HepG2 (cell line): ENCODE measurements around the gene CDKN1C. TPM values are rescaled to one million over a fixed set of nuclear protein-coding genes. Genes with fewer than 3 reads are reported as not detected.
A peak's percentile ranks its signal among the peaks of the same experiment; 100 is the strongest.

Experiments
- KDM2A ChIP-seq: sonication (generic); formaldehyde crosslinking; IDR thresholded peaks from 2 replicates; pipeline ENCODE4 v1.4.0; 2020; ENCODE audit warnings: low read depth, missing genetic modification reagents, borderline replicate concordance
- SAP130 ChIP-seq: IDR thresholded peaks from 2 replicates; pipeline ENCODE4 v1.6.1; 2016; ENCODE audit warnings: low read depth
- SRSF1 ChIP-seq: fragments of 200-400 bp; formaldehyde crosslinking; optimal IDR thresholded peaks from 2 replicates; pipeline ENCODE3; 2017; ENCODE audit warnings: mild to moderate bottlenecking, low read depth, low read length, moderate library complexity
- polyA plus RNA-seq, 8 experiments: library from polyadenylated mRNA; depleted of rRNA in 3 of 8; stranded (reverse) in 7 of 8; unstranded in 1 of 8; fragments of >200 nt; fragmentation: Illumina TruSeq in 4 of 8; extraction: Trizol in 4 of 8; gene quantifications; 2 replicates each; pipeline versions ENCODE4 v1.2.1 to v1.2.3, GENCODE V29; 2011 to 2016; ENCODE audit warnings: low read depth in 4 of 8, missing spikeins in 1 of 8, mixed read lengths in 1 of 8; ENCODE audit not compliant: insufficient read depth in 1 of 8
- total RNA-seq, 5 experiments: library from RNA; depleted of rRNA; stranded (reverse); fragments of >200 nt; fragmentation: Illumina TruSeq; extraction: Trizol; gene quantifications; 2 replicates each; pipeline ENCODE4 v1.2.3, GENCODE V29; 2016; ENCODE audit warnings: low read depth in 1 of 5
- TF ChIP-seq, protein P1 (sequence below): sonication (generic); formaldehyde crosslinking; IDR thresholded peaks from 2 replicates; pipeline ENCODE4 v1.5.1; 2020; ENCODE audit warnings: mild to moderate bottlenecking, missing genetic modification reagents, moderate library complexity
- TF ChIP-seq, protein P2 (sequence below): sonication (generic); formaldehyde crosslinking; IDR thresholded peaks from 2 replicates; pipeline ENCODE4 v1.5.1; 2020; ENCODE audit warnings: missing genetic modification reagents, mild to moderate bottlenecking, borderline replicate concordance
- TF ChIP-seq, protein P3 (sequence below): sonication (generic); formaldehyde crosslinking; IDR thresholded peaks from 2 replicates; pipeline ENCODE4 v1.4.0; 2020; ENCODE audit warnings: missing genetic modification reagents

Gene CDKN1C
- total and polyA plus RNA-seq, 2 of the 13 experiments (the other 11 are each of a cell fraction or from before 2014, with no cell fraction given): not detected

DNA sequence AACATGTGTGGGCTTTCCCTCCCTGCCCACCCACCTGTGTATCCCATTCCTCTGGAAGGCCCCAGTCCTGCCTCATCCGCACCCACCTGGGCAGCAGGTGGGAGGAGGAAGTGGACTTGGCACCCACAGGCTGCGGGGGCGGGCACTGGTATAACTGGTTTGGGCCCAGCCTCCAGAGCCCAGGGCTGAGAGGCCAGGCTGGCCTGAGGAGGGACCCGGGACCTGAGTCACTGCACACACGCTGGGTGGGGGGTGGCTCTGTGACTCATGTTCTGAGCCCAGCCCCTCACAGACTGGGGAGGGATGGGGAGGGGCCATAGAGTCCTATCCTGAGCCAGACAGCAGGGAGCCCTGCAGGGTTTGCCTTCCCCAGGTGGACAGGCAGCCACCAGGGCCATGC, 26.9 kb upstream of the CDKN1C start (continued):
- TF ChIP-seq, protein P1, sequence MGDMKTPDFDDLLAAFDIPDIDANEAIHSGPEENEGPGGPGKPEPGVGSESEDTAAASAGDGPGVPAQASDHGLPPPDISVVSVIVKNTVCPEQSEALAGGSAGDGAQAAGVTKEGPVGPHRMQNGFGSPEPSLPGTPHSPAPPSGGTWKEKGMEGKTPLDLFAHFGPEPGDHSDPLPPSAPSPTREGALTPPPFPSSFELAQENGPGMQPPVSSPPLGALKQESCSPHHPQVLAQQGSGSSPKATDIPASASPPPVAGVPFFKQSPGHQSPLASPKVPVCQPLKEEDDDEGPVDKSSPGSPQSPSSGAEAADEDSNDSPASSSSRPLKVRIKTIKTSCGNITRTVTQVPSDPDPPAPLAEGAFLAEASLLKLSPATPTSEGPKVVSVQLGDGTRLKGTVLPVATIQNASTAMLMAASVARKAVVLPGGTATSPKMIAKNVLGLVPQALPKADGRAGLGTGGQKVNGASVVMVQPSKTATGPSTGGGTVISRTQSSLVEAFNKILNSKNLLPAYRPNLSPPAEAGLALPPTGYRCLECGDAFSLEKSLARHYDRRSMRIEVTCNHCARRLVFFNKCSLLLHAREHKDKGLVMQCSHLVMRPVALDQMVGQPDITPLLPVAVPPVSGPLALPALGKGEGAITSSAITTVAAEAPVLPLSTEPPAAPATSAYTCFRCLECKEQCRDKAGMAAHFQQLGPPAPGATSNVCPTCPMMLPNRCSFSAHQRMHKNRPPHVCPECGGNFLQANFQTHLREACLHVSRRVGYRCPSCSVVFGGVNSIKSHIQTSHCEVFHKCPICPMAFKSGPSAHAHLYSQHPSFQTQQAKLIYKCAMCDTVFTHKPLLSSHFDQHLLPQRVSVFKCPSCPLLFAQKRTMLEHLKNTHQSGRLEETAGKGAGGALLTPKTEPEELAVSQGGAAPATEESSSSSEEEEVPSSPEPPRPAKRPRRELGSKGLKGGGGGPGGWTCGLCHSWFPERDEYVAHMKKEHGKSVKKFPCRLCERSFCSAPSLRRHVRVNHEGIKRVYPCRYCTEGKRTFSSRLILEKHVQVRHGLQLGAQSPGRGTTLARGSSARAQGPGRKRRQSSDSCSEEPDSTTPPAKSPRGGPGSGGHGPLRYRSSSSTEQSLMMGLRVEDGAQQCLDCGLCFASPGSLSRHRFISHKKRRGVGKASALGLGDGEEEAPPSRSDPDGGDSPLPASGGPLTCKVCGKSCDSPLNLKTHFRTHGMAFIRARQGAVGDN (CRISPR knock-in tag): peak; percentile 60
- TF ChIP-seq, protein P2, sequence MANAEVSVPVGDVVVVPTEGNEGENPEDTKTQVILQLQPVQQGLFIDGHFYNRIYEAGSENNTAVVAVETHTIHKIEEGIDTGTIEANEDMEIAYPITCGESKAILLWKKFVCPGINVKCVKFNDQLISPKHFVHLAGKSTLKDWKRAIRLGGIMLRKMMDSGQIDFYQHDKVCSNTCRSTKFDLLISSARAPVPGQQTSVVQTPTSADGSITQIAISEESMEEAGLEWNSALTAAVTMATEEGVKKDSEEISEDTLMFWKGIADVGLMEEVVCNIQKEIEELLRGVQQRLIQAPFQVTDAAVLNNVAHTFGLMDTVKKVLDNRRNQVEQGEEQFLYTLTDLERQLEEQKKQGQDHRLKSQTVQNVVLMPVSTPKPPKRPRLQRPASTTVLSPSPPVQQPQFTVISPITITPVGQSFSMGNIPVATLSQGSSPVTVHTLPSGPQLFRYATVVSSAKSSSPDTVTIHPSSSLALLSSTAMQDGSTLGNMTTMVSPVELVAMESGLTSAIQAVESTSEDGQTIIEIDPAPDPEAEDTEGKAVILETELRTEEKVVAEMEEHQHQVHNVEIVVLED (CRISPR knock-in tag): no peak
- peak; percentile 30; the same call in 1 of the 2 replicates for TF ChIP-seq KDM2A
- peak; percentile 29; the same call in 1 of the 2 replicates for TF ChIP-seq SAP130 (CRISPR knock-in tag)
- TF ChIP-seq SRSF1: peak; percentile 79
- TF ChIP-seq, protein P3, sequence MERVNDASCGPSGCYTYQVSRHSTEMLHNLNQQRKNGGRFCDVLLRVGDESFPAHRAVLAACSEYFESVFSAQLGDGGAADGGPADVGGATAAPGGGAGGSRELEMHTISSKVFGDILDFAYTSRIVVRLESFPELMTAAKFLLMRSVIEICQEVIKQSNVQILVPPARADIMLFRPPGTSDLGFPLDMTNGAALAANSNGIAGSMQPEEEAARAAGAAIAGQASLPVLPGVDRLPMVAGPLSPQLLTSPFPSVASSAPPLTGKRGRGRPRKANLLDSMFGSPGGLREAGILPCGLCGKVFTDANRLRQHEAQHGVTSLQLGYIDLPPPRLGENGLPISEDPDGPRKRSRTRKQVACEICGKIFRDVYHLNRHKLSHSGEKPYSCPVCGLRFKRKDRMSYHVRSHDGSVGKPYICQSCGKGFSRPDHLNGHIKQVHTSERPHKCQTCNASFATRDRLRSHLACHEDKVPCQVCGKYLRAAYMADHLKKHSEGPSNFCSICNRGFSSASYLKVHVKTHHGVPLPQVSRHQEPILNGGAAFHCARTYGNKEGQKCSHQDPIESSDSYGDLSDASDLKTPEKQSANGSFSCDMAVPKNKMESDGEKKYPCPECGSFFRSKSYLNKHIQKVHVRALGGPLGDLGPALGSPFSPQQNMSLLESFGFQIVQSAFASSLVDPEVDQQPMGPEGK (CRISPR knock-in tag): peak; percentile 77
